ENCODE data around the gene NRL.

NRL gene

GRCh38 chr14:24064856-24065255, 49.9 kb downstream of the NRL start:
- TF ChIP-seq CTCF (conservative IDR thresholded peaks at IDR 0.05; ENCODE audit: low read length): no peak

GRCh38 chr14:24064091-24064795, 50.5 kb downstream of the NRL start:
- H3K4me3 ChIP-seq (ENCODE audit: low read length): no peak overlapping the region
- DNase-seq (ENCODE audit: low read depth): no peak
- TF ChIP-seq CTCF (conservative IDR thresholded peaks at IDR 0.05; ENCODE audit: low read length): no peak

More at GRCh38 chr14:24064856-24065255, 49.9 kb downstream of the NRL start:
- no peak for DNase-seq (ENCODE audit: low read depth)
- no peak overlapping the region for H3K4me3 ChIP-seq (ENCODE audit: low read length)

DNA sequence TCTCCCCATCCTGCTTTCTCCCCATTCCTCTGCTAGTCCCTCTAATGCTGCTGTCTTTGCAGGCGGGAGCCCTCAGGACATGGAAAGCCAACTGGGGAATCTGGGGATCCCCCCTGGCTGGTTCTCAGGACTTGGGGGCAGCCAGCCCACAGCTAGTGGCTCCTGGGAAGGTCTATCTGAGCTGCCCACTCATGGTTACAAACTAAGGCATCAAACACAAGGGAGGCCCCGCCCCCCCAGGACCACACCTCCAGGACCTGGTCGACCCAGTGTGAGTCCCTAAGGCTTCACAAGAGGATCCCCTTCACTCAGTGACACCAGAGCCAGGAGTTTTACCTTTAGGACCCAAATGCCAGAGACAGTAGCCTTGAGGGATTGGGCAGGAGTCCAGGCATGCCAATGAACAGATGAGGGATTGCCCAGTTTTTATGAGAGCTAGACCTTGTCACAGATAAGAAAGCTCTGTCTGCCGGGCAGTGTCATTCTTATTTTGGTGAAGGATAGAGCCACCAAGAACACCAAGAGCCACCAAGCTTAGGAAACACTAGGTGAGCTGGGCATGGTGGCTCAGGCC, 51.4 kb downstream of the NRL start:
- no peak for DNase-seq (ENCODE audit: low read depth)
- H3K4me3 ChIP-seq (ENCODE audit: low read length): no peak overlapping the region
- TF ChIP-seq CTCF (conservative IDR thresholded peaks at IDR 0.05; ENCODE audit: low read length): no peak

GRCh38 chr14:24062216-24062980, 52.4 kb downstream of the NRL start:
- no peak overlapping the region for H3K4me3 ChIP-seq (ENCODE audit: low read length)
- no peak for TF ChIP-seq CTCF (conservative IDR thresholded peaks at IDR 0.05; ENCODE audit: low read length)
- DNase-seq (ENCODE audit: low read depth): no peak

DNA sequence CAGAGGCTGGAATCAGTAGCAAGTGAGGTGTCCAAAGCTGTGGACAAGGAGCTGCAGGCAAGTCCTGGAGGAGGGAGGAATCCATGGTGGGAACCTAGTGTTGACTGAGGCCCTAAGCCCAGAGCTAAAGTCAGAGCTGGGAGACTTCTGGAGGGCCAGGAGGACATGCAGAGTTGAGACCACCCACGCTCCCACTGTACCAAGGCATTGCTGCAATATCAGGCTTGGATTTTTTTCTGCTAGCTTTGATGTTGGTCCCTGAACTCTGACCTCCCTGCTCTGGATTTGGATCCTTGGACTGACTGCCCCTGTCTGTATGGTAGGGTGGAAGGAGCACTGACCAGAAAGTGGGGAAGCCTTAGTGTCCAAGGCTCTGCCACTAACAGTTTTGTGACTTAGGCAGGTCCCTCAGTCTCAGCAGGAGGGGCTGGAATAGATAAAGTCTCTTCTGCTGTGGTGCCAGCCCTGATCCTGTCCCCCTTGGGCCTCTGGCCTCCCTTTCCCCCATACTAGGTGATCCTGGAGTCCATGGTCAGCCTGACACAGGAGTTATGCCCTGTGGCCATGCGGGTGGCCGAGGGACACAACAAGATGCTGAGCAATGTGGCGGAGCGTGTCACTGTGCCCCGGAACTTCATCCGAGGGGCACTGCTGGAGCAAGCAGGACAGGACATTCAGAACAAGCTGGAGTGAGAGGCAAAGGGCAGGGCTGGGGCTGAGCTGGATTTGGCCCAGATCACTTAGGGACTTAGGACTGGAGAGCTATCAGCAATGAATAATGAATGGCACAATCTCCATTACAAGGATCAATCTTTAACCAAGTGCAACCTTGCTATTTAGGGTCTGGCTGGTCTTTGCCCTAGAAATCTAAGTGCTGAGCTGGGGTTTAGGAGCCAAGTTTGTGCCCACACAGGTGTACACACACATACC, 53.5 kb downstream of the NRL start:
- no peak overlapping the region for H3K4me3 ChIP-seq (ENCODE audit: low read length)
- no peak for TF ChIP-seq CTCF (conservative IDR thresholded peaks at IDR 0.05; ENCODE audit: low read length)
- no peak for DNase-seq (ENCODE audit: low read depth)

DNA sequence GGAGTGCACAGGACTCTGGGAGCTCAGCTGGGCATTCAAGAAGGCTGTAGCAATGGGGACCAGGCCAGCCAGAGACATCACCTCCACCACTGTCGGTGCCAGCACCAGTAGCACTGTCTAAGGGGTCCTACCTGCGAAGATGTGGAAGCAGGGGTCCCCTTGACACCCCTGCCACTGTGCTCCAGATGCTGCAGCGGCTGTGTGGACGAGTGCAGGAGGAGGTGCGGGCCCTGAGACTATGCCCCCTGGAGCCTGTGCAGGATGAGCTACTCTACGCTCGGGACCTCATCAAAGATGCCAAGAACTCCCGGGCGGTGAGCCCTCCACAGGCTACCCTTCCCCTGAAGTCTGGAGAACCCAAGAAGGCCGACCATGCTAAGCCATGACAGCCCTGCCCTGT, 54.3 kb downstream of the NRL start:
- no peak for DNase-seq (ENCODE audit: low read depth)
- no peak for TF ChIP-seq CTCF (conservative IDR thresholded peaks at IDR 0.05; ENCODE audit: low read length)
- no peak overlapping the region for H3K4me3 ChIP-seq (ENCODE audit: low read length)
